ENCODE results near the gene SEMA6A. TPM values are rescaled to one million over a fixed set of nuclear protein-coding genes. Genes with fewer than 3 reads are reported as not detected.

Gene SEMA6A
- total and polyA plus RNA-seq, 9 of the 15 experiments (the other 6 are each of a cell fraction or from before 2014, with no cell fraction given) = 0.04 to 0.42 (median 0.18) TPM; not detected in 5

GRCh38 chr5:116494784-116495450 lies 79.7 kb downstream of the SEMA6A start:
- Histone ChIP-seq H3K4me3 (no peak overlapping the region), H3K9me3 (replicated peaks; ENCODE audit: control insufficient read depth, insufficient read depth, low read depth, low read length) (no peaks in the 10 kb centered on the region), H3K9me1 (ENCODE audit: control insufficient read depth, insufficient read depth, low read length) (no peaks in the 10 kb centered on the region), H3K36me3 (ENCODE audit: control insufficient read depth, insufficient read depth, low read length) (no peaks in the 10 kb centered on the region), H3K4me2 (ENCODE audit: insufficient read depth, low read length) (no peak overlapping the region), H3K4me1 (replicated peaks in 1 of 2; ENCODE audit: control insufficient read depth in 2 of 2, insufficient read depth in 2 of 2, low read length in 2 of 2) (no peaks in the 10 kb centered on the region; a peak in 2 of 5 replicates), H3K27me3 (ENCODE audit: control insufficient read depth in 2 of 2, insufficient read depth in 2 of 2, low read length in 2 of 2) (no peaks in the 10 kb centered on the region), H3K9ac (ENCODE audit: insufficient read depth in 1 of 2, low read depth in 2 of 2, low read length in 2 of 2) (no peak overlapping the region), H3K79me2 (ENCODE audit: control insufficient read depth, insufficient read depth, low read length) (no peaks in the 10 kb centered on the region), H2AFZ (ENCODE audit: low read depth, low read length) (no peak overlapping the region), H3K27ac (ENCODE audit: extremely low read depth, low read depth, low read length) (no peak overlapping the region), H4K20me1 (replicated peaks; ENCODE audit: control insufficient read depth, insufficient read depth, low read length) (no peaks in the 10 kb centered on the region)
- ChIA-PET POLR2A (no interaction called here), CTCF (ENCODE audit: low intra/inter-chr PET ratio) (no interaction called here)
- DNase-seq (ENCODE audit: extremely low read depth in 1 of 4, low spot score in 3 of 4) = no peak
- BruUV-seq (replicated peaks) = no TSS peak
- in situ Hi-C loops (cut with MboI) = no loop called here
- no peak for TF ChIP-seq SMC3 (conservative IDR thresholded peaks at IDR 0.05; ENCODE audit: insufficient read depth, low read depth, low read length)
- TF ChIP-seq PKNOX1 (IDR thresholded peaks at IDR 0.05) = peak; percentile 23; the same call in 1 of the 2 replicates
- no peak for FAIRE-seq
- intact Hi-C loops (cut with micrococcal nuclease) = loop anchor here (10.0 kb wide), 1 partner anchor 360 kb away; no protein-coding TSS in a partner anchor
- no peak for ATAC-seq
- WGBS (ENCODE audit: insufficient coverage, low coverage, missing lambda C conversion rate) = 10% methylated on average over 6 of the region's 6 CpGs

- H3K36me3 ChIP-seq (ENCODE audit: control insufficient read depth, insufficient read depth, low read length) = no peaks in the 10 kb centered on the region
- ChIA-PET POLR2A (interaction anchor here (0.6 to 0.8 kb wide), 2 partner anchors 10 to 126 kb away, joined by 3 to 4 read pairs; no protein-coding TSS in a partner anchor), CTCF (ENCODE audit: low intra/inter-chr PET ratio) (no interaction called here)
- H4K20me1 ChIP-seq (replicated peaks; ENCODE audit: control insufficient read depth, insufficient read depth, low read length) = no peaks in the 10 kb centered on the region
- FAIRE-seq (no peak), DNase-seq (ENCODE audit: extremely low read depth in 1 of 4, low spot score in 3 of 4) (no peak), ATAC-seq (no peak)
- no peak overlapping the region for H3K27ac ChIP-seq (ENCODE audit: extremely low read depth, low read depth, low read length)
- H3K9ac ChIP-seq (ENCODE audit: insufficient read depth in 1 of 2, low read depth in 2 of 2, low read length in 2 of 2) = no peak overlapping the region
- in situ Hi-C loops (cut with MboI) (no loop called here), intact Hi-C loops (cut with micrococcal nuclease) (loop anchor here (10.0 kb wide), 1 partner anchor 358 kb away; no protein-coding TSS in a partner anchor)
- H3K79me2 ChIP-seq (ENCODE audit: control insufficient read depth, insufficient read depth, low read length) = no peaks in the 10 kb centered on the region
- H3K4me2 ChIP-seq (ENCODE audit: insufficient read depth, low read length) = no peak overlapping the region
- no TSS peak for BruUV-seq (replicated peaks)
- H3K9me3 ChIP-seq (replicated peaks; ENCODE audit: control insufficient read depth, insufficient read depth, low read depth, low read length) = no peaks in the 10 kb centered on the region
- H3K4me3 ChIP-seq = no peak overlapping the region
- WGBS (ENCODE audit: insufficient coverage, low coverage, missing lambda C conversion rate) = 0% methylated on average over 3 of the region's 3 CpGs
- TF ChIP-seq ZNF644 (tag; IDR thresholded peaks at IDR 0.05; ENCODE audit: low read depth) (no peak), CEBPG (CRISPR knock-in tag; IDR thresholded peaks at IDR 0.05) (peak; percentile 38; the same call in 1 of the 2 replicates), CEBPG (tag; conservative IDR thresholded peaks at IDR 0.05 in 1 of 2, IDR thresholded peaks at IDR 0.05 in 1 of 2) (no peak)
- no peaks in the 10 kb centered on the region for H3K9me1 ChIP-seq (ENCODE audit: control insufficient read depth, insufficient read depth, low read length)
- H2AFZ ChIP-seq (ENCODE audit: low read depth, low read length) = no peak overlapping the region
- no peaks in the 10 kb centered on the region for H3K27me3 ChIP-seq (ENCODE audit: control insufficient read depth in 2 of 2, insufficient read depth in 2 of 2, low read length in 2 of 2)
- H3K4me1 ChIP-seq (replicated peaks in 1 of 2; ENCODE audit: control insufficient read depth in 2 of 2, insufficient read depth in 2 of 2, low read length in 2 of 2) = no peaks in the 10 kb centered on the region; a peak in 2 of 5 replicates
Observed at GRCh38 chr5:116492776-116493175, 81.8 kb downstream of the SEMA6A start.

All from K562 (cell line).